ENCODE measurements around the gene GBA2.

The GBA2 gene

GRCh38 chr9:35695943-35696401 lies 53.1 kb downstream of the GBA2 start:
- no peak for TF ChIP-seq CTCF (IDR thresholded peaks at IDR 0.05)

- no peak for TF ChIP-seq CTCF (IDR thresholded peaks at IDR 0.05)
These were observed 57.2 kb downstream of the GBA2 start for GRCh38 chr9:35691757-35692301.

GRCh38 chr9:35691334-35691650 lies 57.7 kb downstream of the GBA2 start:
- TF ChIP-seq CTCF (IDR thresholded peaks at IDR 0.05) = no peak

- TF ChIP-seq CTCF (IDR thresholded peaks at IDR 0.05) = no peak
These were observed 58.3 kb downstream of the GBA2 start for GRCh38 chr9:35690614-35691333.

- no peak for TF ChIP-seq CTCF (IDR thresholded peaks at IDR 0.05)
These were observed 58.8 kb downstream of the GBA2 start for GRCh38 chr9:35690294-35690613.

GRCh38 chr9:35689542-35690293 lies 59.3 kb downstream of the GBA2 start, which contains the start of gene TPM2:
Gene TPM2 (minus strand): TSS chr9:35689925. CDS start chr9:35689817, 108 bp downstream.
- no peak for TF ChIP-seq CTCF (IDR thresholded peaks at IDR 0.05)

GRCh38 chr9:35688558-35689541 lies 60.2 kb downstream of the GBA2 start:
- TF ChIP-seq CTCF (IDR thresholded peaks at IDR 0.05) = no peak

Data from LNCAP (cell line).